Peyer's patch (tissue), 4 donors: ENCODE results near the gene FBN1. TPM values are rescaled to one million over a fixed set of nuclear protein-coding genes. Genes with fewer than 3 reads are reported as not detected.

Experiments
- DNase-seq, 3 donors: peaks; one replicate each; pipeline ENCODE4 v3.0.0-alpha.2; 2017 to 2019
- H3K27ac ChIP-seq, 4 donors: fragments of 200-600 bp; sonication (generic); one replicate each; pipeline ENCODE4 v1.5.1; 2016 to 2019
- H3K27me3 ChIP-seq, 2 donors: fragments of 200-600 bp; sonication (generic); one replicate each; pipeline ENCODE4 v1.5.1; 2019
- H3K36me3 ChIP-seq, 3 donors: fragments of 200-600 bp; sonication (generic); one replicate each; pipeline ENCODE4 v1.5.1; 2016 to 2019
- H3K4me1 ChIP-seq, 4 donors: fragments of 200-600 bp; sonication (generic); one replicate each; pipeline ENCODE4 v1.5.1; 2016 to 2019
- H3K4me3 ChIP-seq, 4 donors: fragments of 200-600 bp; sonication (generic); 1 replicate in 3 of 4; 2 replicates in 1 of 4; pipeline ENCODE4 v1.5.1; 2016 to 2019; ENCODE audit warnings: mild to moderate bottlenecking in 1 of 4
- H3K9me3 ChIP-seq, 4 donors: fragments of 200-600 bp; sonication (generic); one replicate each; pipeline ENCODE4 v1.5.1; 2016 to 2019; ENCODE audit warnings: mild to moderate bottlenecking in 1 of 4
- CTCF ChIP-seq, 6 experiments: fragments of 450-650 bp in 4 of 6; fragments of 200-600 bp in 2 of 6; sonication (generic) in 1 of 6; IDR thresholded peaks; one replicate each; pipeline ENCODE4 v1.5.1; 2017 to 2019; ENCODE audit warnings: antibody characterized with exemption in 6 of 6, mild to moderate bottlenecking in 3 of 6, moderate library complexity in 1 of 6
- POLR2A ChIP-seq, 2 donors: fragments of 450-650 bp; IDR thresholded peaks; one replicate each; pipeline ENCODE4 v1.5.1; 2017; ENCODE audit warnings: antibody characterized with exemption in 2 of 2, mild to moderate bottlenecking in 2 of 2, moderate library complexity in 2 of 2
- total RNA-seq, 4 donors: library from RNA; depleted of rRNA; stranded (reverse); fragments of >200 nt; gene quantifications; one replicate each; pipeline ENCODE4 v1.1.0, GENCODE V29; 2016

The FBN1 gene
- total RNA-seq, 4 donors from 2014 or later = 21.4 to 257 (median 60.9) TPM

GRCh38 chr15:48533982-48534381 lies 111.5 kb downstream of the FBN1 start:
- Histone ChIP-seq H3K27ac (no peak overlapping the region), H3K36me3 (no peaks in the 10 kb centered on the region), H3K4me3 (no peak overlapping the region), H3K27me3 (no peaks in the 10 kb centered on the region), H3K9me3 (no peaks in the 10 kb centered on the region), H3K4me1 (no peaks in the 10 kb centered on the region)
- DNase-seq = no peak
- no peak for TF ChIP-seq POLR2A (IDR thresholded peaks at IDR 0.05)
- no peak for TF ChIP-seq CTCF (IDR thresholded peaks at IDR 0.05)

- TF ChIP-seq CTCF (IDR thresholded peaks at IDR 0.05) = no peak
- no peak for TF ChIP-seq POLR2A (IDR thresholded peaks at IDR 0.05)
- no peak for DNase-seq
Observed at GRCh38 chr15:48532946-48533345, 112.6 kb downstream of the FBN1 start.

GRCh38 chr15:48530528-48530927 lies 115.0 kb downstream of the FBN1 start:
- DNase-seq = no peak
- Histone ChIP-seq H3K36me3 (no peaks in the 10 kb centered on the region), H3K4me1 (no peaks in the 10 kb centered on the region), H3K9me3 (no peaks in the 10 kb centered on the region), H3K27ac (no peak overlapping the region), H3K27me3 (no peaks in the 10 kb centered on the region), H3K4me3 (no peak overlapping the region)
- TF ChIP-seq CTCF (IDR thresholded peaks at IDR 0.05) = no peak
- TF ChIP-seq POLR2A (IDR thresholded peaks at IDR 0.05) = no peak

More at GRCh38 chr15:48532946-48533345, 112.6 kb downstream of the FBN1 start:
- no peak overlapping the region for H3K4me3 ChIP-seq
- no peaks in the 10 kb centered on the region for H3K4me1 ChIP-seq
- H3K27ac ChIP-seq = no peak overlapping the region
- H3K9me3 ChIP-seq = no peaks in the 10 kb centered on the region
- H3K36me3 ChIP-seq = no peaks in the 10 kb centered on the region
- no peaks in the 10 kb centered on the region for H3K27me3 ChIP-seq

GRCh38 chr15:48528921-48529320 lies 116.6 kb downstream of the FBN1 start:
- H3K4me3 ChIP-seq = no peak overlapping the region
- TF ChIP-seq POLR2A (IDR thresholded peaks at IDR 0.05) = no peak
- H3K9me3 ChIP-seq = no peaks in the 10 kb centered on the region
- H3K27me3 ChIP-seq = no peaks in the 10 kb centered on the region
- H3K27ac ChIP-seq = no peak overlapping the region
- no peaks in the 10 kb centered on the region for H3K36me3 ChIP-seq
- no peak for DNase-seq
- H3K4me1 ChIP-seq = no peaks in the 10 kb centered on the region

GRCh38 chr15:48527517-48527916 lies 118.0 kb downstream of the FBN1 start:
- no peak for DNase-seq
- H3K4me3 ChIP-seq = no peak overlapping the region
- H3K36me3 ChIP-seq = no peaks in the 10 kb centered on the region
- TF ChIP-seq POLR2A (IDR thresholded peaks at IDR 0.05) = no peak
- H3K4me1 ChIP-seq = no peaks in the 10 kb centered on the region
- H3K27ac ChIP-seq = no peak overlapping the region
- no peaks in the 10 kb centered on the region for H3K27me3 ChIP-seq
- no peaks in the 10 kb centered on the region for H3K9me3 ChIP-seq

- no peaks in the 10 kb centered on the region for H3K36me3 ChIP-seq
- no peaks in the 10 kb centered on the region for H3K27me3 ChIP-seq
- DNase-seq = no peak
- TF ChIP-seq CTCF (IDR thresholded peaks at IDR 0.05) (no peak), POLR2A (IDR thresholded peaks at IDR 0.05) (no peak)
- no peaks in the 10 kb centered on the region for H3K4me1 ChIP-seq
- no peak overlapping the region for H3K4me3 ChIP-seq
- H3K9me3 ChIP-seq = no peaks in the 10 kb centered on the region
- no peak overlapping the region for H3K27ac ChIP-seq
Observed at GRCh38 chr15:48522911-48523310, 122.6 kb downstream of the FBN1 start.

GRCh38 chr15:48522123-48522522 lies 123.4 kb downstream of the FBN1 start:
- no peaks in the 10 kb centered on the region for H3K27me3 ChIP-seq
- H3K36me3 ChIP-seq = no peaks in the 10 kb centered on the region
- TF ChIP-seq POLR2A (IDR thresholded peaks at IDR 0.05) = no peak
- no peak for TF ChIP-seq CTCF (IDR thresholded peaks at IDR 0.05)
- no peak overlapping the region for H3K27ac ChIP-seq
- no peaks in the 10 kb centered on the region for H3K9me3 ChIP-seq
- H3K4me1 ChIP-seq = no peaks in the 10 kb centered on the region
- H3K4me3 ChIP-seq = no peak overlapping the region
- no peak for DNase-seq
